A673 (cell line): Measurements from ENCODE around the gene TEX54.

ENCODE experiments used
- EZH2 ChIP-seq: fragments of 200-600 bp; sonication (generic); IDR thresholded peaks from 2 replicates; pipeline ENCODE4 v1.6.1; 2017; ENCODE audit warnings: borderline replicate concordance, low read depth, mild to moderate bottlenecking, mixed read lengths, antibody characterized with exemption, low read length; ENCODE audit not compliant: poor library complexity, severe bottlenecking
- TF ChIP-seq, protein P1 (sequence below): fragments of 300-800, 200-600 bp; sonication (generic); conservative IDR thresholded peaks from 2 replicates; pipeline ENCODE4 v1.5.1; 2017; ENCODE audit warnings: low read depth, mild to moderate bottlenecking, antibody characterized with exemption, low read length, moderate library complexity, mixed read lengths

- TF ChIP-seq, protein P1, sequence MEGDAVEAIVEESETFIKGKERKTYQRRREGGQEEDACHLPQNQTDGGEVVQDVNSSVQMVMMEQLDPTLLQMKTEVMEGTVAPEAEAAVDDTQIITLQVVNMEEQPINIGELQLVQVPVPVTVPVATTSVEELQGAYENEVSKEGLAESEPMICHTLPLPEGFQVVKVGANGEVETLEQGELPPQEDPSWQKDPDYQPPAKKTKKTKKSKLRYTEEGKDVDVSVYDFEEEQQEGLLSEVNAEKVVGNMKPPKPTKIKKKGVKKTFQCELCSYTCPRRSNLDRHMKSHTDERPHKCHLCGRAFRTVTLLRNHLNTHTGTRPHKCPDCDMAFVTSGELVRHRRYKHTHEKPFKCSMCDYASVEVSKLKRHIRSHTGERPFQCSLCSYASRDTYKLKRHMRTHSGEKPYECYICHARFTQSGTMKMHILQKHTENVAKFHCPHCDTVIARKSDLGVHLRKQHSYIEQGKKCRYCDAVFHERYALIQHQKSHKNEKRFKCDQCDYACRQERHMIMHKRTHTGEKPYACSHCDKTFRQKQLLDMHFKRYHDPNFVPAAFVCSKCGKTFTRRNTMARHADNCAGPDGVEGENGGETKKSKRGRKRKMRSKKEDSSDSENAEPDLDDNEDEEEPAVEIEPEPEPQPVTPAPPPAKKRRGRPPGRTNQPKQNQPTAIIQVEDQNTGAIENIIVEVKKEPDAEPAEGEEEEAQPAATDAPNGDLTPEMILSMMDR: no peak
- TF ChIP-seq EZH2: no peak
Observed at GRCh38 chr11:62854825-62855570, 22.4 kb upstream of the TEX54 start.
